ENCODE measurements around the gene ANKRD23.
"Not testable (repeated sequence)": the region's sequence is repeated elsewhere in the genome, so short reads cannot be mapped to it uniquely, and the experiment has no call there.

Gene ANKRD23

GRCh38 chr2:96815326-96816126 is 28.3 kb downstream of the ANKRD23 start:
- DNase-seq (ENCODE audit: low read depth), result no peak

GRCh38 chr2:96813656-96814055 is 30.2 kb downstream of the ANKRD23 start:
- no peak for DNase-seq (ENCODE audit: low read depth)

DNA sequence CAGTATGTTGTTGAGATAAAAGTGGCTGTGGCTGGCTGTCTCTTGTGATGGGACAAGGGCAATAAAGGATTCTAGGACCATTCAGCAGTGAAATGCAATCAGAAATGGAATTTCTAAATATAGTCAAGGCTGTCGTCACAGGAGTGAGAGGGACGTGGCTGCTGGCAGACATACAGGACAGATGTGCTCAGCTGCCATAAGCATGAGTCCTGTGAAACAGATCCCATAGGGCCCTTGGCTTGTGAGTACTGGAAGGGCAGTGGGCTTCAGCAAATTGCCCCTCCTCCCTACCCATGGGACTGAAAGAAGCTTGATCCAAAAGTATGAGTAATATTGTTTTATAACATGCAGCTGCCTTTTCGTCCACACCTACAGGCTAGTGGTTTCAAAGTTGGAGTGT is 31.9 kb downstream of the ANKRD23 start:
- no peak for DNase-seq (ENCODE audit: low read depth)

GRCh38 chr2:96810783-96811192 is 33.0 kb downstream of the ANKRD23 start:
- no peak for DNase-seq (ENCODE audit: low read depth)

DNA sequence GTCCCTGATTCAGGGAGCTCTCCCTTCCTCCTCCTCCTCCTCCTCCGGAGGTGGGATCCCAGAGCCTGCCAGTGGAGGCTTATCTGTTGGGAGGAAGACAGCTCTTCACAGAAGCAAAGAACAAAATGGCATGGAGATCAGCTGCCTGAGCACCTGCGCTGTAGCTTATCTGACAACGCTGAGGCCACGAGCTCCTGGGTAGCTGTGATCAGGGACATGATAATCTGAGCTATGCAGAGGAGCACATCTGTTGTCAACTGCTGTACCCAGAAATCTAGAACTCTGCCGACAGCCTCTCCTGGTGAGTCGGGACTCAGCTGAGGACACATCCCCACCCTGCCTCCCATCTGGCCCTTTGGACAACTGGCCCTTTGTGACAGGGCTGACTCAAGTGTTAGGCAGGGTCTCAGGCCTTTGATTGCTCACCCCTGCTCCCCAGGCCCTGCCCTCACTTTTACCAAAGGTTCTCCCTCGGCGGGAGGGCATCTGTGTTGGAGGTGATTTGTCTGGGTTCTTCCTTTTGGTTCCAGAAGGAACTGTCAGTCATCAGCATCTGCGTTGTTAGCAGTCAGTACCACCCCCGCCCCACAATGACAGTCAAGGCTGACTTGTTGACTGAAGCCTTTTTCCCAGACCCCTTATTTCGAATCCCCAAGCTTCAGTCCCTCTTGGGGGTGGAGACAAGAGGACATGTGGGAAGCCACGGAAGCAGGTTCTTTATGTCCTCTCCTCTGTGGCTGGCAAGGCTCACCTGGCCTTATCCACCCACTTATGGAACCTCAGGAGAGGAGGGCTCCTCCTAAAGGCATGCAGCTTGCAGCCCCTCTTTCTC is 33.7 kb downstream of the ANKRD23 start:
- DNase-seq (ENCODE audit: low read depth), result no peak

DNA sequence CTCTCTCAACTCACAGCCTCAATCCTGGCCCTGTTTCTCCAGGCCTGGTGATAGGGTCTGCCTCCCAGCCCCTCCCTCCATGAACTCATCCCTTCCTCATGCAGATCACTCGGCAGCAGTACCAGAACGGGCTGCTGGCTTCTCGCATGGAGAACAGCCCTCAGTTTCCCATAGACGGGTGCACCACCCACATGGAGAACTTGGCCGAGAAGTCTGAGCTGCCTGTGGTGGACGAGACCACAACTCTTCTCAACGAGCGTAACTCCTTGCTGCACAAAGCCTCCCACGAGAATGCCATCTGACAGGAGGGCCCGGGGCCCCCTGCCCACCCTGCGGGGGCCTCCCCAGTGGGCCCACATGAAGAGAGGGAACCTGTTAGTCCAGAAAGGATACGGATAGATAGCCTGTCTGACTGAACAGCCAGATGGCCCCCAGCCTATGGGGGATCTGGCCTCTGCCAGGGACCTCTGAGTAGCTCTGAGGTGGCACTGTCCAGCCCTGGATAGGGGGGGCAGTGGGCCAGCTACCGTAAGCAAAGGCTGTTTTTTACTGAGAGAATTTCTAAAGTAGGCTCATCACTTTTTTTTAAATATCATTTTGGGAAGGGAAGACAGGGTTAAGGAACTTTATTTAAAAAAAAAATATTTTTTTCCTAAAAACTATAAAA is 34.5 kb downstream of the ANKRD23 start:
- DNase-seq (ENCODE audit: low read depth), result no peak

DNA sequence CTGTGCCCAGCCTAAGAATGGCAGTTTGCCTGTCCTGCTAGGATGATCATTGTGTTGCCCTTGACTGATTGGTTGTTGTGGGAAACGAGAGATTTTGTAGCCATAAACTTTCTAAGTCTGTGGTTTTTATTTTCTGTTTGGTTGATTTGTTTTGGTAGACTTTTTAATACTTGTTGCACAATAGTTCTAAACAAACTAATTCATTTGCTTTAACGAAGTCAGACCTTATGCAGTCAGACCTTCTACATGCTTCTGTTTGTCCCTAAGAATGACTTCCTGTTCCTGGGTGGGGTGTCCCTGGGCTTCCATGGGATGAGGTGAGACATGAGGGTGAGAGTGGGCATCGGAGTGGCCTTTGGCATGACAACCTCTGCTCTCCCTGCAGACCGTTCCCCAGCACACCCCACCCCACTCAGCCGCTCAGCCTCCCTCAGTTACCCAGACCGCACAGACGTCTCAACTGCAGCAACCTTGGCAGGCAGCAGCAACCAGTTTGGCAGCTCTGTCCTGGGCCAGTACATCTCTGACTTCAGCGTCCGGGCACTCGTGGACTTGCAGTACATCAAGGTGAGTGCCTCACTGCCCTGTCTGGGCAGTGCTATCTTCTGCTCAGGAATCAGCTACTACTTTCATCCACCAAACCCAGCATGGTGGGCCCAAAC is 35.5 kb downstream of the ANKRD23 start:
- DNase-seq (ENCODE audit: low read depth), result no peak

DNA sequence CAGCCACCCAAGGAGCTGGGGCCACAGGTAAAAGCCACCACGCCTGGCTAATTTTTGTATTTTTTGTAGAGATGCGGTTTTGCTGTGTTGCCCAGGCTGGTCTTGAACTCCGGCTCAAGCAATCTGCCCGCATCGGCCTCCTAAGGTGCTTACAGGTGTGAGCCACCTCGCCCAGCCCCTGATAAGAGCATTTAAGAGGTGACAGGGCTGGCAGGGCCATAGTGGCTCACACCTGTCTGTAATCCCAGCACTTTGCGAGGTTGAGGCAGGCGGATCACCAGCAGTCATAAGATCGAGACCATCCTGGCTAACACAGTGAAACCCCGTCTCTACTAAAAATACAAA is 36.7 kb downstream of the ANKRD23 start:
- DNase-seq (ENCODE audit: low read depth), result no peak

DNA sequence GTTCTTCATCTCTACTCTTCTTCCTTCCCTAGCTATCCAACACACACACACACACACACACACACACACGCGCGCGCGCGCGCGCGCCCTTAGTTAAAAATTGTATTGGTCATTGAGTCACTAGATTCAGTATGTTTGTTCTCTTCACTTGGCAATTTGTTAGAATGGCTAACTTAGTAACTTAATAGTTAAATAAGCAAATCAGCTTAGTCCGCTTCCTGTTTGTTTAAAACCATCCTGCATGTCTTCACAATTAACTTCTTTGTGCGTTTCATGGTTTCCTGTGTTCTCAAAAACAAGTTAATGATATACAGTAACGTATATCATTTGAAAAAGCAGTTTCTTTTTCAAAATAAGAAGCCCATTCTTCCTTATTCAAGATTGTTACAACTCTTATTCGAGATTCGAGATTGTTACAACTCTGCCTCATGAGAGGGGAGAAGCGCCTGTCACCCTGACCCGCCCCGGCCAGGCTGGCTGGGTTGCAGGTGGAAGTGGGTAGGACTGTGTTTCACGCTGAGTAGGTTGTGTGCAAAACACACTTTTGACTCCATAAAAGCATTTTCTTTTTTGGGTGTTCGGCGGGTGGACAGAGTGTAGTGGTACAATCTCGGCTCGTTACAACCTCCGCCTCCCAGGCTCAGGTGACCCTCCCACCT is 37.2 kb downstream of the ANKRD23 start:
- DNase-seq (ENCODE audit: low read depth), result no peak

- DNase-seq (ENCODE audit: low read depth), result not testable (repeated sequence)
Measured at GRCh38 chr2:96805946-96806345, 37.9 kb downstream of the ANKRD23 start.

DNA sequence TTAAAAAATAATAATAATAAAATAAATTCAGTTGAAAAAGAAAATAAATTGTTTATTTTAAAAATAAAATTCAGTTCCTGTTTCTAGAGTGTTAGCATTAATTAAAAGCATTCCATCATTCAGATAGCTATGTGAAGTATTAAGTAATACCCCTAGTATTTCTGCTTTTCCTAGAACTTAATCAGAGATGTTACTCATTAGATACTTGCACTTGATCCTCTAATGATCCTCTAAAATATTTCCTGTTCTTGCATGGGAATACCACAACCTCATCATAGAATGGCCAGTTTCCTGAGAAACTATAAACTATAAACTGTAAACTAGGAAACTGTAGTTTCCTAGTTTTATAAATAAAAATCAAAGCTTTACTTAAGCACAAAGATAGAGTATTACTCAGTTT is 38.8 kb downstream of the ANKRD23 start:
- DNase-seq (ENCODE audit: low read depth), result no peak

DNA sequence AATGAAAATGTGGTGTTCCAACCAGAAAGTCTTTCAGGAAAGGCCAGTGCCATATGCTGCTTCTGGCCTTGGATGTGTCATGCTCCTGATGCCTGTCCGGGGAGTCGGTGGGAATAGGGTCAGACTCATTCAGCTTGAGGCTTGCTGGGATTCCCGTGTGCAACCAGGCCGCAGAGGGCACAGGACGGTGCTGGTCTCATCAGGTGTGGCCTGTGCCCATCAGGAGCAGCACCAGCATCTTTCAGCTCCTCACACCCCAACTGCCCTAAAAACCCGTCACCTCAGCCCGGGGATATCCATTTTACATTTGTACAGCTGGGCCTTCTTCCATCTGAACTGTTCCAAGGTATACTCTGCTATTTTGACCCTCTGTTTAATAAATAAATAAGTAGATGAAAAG is 41.1 kb downstream of the ANKRD23 start:
- DNase-seq (ENCODE audit: low read depth), result no peak

DNA sequence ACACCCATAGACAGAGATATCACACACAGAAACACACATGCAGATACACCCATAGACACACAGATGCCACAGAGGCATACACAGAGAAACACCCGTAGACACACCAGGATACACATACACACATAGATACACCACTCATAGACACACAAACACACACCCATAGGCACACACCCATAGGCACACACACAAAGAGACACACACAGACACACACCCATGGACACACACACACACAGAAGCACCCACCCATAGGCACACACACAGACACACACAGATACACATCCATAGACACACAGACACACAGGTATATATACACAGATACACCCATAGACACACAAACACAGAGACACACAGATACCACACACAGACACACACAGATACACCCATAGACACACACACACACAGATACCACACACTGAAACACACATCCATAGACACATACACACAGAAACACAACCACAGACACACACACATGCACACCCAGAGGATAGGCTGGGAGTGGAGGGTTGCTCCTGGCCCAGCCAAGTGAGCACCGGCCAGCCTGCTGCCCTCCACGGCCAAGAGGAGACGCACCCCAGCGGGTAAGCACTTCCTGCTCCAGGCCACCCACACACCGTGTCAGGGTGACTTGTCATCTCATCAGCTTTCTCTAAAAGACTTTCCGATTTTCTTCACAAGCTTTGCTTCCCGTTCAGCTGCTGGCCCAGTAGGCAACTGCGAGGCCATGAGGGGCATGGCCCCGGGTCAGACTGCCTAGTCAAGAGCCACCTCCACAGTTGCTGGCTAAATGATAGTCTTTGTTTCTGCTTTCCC is 41.8 kb downstream of the ANKRD23 start:
- no peak for DNase-seq (ENCODE audit: low read depth)

DNA sequence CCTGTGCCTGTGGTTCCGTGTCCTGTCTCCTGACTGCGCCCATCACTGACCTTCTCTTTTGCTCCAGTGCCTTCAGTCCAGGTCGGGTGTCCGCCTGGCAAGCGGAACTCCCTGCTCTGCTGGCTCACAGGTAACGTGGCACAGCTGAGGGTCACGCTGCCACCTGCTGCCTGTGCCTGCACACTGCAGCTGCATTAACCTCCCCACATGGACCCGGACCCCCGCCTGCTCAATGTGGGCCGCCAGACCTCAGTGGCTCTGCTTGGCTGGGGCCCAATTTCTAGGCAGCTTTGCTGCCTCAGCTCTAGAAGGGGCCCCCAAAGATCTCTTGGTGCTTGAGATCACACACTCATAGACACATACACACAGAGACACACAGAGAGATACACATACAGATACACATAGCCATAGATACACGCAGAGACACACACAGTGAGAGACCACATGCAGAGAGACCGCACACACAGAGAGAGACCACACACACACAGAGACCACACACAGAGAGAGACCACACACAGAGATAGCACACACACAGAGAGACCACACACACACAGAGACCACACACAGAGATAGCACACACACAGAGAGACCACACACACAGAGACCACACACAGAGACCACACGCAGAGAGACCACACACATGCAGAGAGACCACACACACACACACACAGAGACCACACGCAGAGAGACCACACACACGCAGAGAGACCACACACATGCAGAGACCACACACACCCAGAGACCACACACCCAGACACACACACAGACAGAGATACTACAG is 42.6 kb downstream of the ANKRD23 start:
- DNase-seq (ENCODE audit: low read depth), result no peak

- no peak for DNase-seq (ENCODE audit: low read depth)
Measured at GRCh38 chr2:96800061-96801004, 43.5 kb downstream of the ANKRD23 start.

DNA sequence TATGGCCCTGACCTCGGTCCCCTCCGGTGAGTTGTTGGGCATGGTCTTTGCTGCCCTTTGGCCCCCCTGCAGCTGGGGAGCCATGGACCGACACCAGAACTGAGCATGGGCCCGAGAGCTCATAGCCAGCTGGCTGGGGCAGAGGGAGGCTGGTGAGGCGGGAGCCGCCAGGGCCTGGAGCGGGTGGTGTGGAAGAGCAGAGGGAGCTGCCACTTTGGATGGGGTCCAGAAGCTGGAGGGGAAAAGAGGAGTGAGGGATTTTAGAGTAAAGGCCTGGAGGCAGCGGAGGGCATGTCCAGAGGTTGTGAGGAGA is 44.2 kb downstream of the ANKRD23 start:
- DNase-seq (ENCODE audit: low read depth), result no peak

DNA sequence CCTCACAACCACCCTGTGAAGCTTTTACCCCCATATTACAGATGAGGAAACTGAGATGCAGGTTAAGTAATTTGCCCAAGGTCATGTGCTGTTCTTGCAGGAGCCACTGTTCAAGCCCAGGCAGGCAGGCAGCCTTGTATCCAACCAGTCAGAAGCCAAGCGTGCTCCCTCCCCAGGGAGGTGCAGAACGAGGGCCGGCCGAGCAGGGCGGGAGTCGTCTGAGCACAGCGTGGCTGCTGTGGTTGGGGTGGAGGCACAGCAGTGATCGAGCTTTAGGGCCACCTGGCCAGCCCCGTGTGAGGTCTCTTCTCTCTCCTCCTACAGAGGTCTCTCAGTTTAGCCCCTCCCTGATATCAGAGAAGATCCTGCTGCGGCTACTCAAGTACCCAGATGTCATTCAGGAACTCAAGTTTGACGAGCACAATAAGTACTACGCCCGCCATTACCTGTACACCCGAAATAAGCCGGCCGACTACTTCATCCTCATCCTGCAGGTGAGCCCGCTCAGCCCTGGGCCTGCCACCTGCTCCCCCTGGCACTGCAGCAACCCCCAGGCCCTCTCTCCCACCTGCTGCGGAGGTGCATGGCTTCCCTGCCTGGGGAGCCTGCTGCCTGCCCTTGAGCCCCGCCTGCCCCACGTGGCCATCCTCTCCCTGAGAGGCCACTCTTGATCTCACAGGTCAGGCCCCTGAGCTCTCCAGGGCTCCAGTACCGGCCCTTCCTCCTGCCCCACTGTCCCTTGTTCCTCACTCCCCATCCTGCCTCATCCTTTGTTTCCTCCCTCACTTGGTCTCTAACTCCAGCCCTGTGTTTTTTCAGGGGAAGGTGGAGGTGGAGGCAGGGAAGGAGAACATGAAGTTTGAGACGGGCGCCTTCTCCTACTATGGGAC is 44.8 kb downstream of the ANKRD23 start:
- no peak for DNase-seq (ENCODE audit: low read depth)

GRCh38 chr2:96797066-96797625 is 46.7 kb downstream of the ANKRD23 start:
- DNase-seq (ENCODE audit: low read depth), result no peak
